Activated gamma-delta T cell treated with anti-CD3 and anti-CD28 coated beads, Interleukin-2, amount 50 U/mL, for 16 hours (primary cell): ENCODE results near the gene P3H2.

Source experiments
- DNase-seq: peaks from one replicate; pipeline ENCODE4 v3.0.0-alpha.2; 2020; ENCODE audit warnings: low read depth

P3H2 gene

DNA sequence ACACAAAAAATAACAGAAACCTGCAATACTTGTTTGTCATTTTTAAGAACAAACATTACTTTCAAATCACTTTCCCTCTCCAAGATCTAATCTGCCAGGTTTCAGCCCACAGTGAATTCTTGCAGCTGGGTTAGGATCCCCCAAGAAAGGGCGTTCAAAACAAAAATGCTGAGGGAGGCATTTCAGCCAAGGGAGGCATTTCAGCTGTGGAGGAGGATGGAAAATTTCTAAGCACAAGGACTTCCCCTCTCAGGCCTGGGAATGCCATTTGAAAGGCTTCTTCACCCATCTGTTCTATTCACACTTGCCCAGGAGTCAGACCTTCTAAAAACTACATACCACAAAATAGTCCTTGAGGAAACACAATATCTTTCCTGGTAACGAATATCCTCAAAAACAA lies 69.1 kb downstream of the P3H2 start:
- no peak for DNase-seq

DNA sequence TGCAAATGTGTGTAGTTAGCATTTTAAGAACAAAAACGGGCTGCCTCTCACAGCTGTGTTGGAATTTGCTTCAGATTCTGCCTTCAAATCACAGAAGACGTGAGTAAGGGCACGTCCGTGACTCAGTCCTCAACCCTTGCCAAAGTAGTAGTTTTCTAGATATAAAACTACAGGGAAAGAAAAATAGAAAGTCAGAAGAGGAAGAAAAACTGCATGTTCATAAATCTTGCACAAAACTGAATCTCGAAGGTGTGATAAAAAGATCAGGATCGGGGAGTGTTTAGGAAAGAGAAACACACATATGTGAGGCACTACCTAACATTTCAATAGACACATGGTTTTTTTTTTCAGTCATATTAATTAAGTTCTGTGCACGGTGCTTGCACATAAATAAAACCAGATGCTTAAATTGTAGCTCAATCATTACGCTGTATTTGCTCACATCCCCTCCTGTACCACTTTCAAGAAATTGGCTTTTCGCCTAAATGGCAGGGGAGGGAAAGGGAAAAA lies 71.7 kb downstream of the P3H2 start:
- no peak for DNase-seq

DNA sequence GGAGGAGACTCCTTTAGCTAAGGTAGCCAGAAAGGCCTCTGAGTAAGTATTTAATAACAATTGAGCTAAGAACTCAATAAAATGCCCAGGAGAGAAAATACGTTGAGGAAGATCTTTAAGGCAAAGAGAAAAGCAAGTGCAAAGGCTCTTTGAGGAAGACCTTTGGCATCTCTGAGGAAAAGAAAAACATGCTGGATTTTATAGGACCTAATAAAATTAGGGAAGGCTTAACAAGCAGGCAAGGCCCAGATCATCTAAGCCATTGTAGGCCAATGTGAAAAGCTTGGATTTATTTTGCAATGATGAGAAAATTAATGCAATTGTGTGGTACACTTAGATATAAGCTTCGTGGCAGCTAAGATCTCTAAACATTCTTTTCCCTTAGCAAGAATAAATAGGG lies 75.7 kb downstream of the P3H2 start:
- DNase-seq = no peak

DNA sequence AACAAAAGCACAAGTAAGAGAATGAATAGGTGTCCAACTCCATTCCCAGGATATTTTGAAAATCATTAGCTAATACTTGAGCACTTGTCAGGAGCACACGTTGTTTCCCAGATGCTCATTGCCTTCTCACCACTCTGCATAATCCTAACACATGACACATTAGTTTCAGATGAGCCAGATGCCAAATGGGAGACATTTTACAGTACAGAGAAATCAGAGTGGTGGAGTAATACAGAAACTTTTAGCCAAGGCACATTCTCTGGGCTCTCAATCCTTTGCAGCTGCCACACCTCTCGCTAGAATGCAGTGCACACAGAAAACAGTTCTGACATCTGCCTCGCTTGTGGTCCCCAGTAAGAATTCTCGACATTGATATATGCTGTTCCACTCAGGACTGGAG lies 76.6 kb downstream of the P3H2 start:
- DNase-seq = no peak

DNA sequence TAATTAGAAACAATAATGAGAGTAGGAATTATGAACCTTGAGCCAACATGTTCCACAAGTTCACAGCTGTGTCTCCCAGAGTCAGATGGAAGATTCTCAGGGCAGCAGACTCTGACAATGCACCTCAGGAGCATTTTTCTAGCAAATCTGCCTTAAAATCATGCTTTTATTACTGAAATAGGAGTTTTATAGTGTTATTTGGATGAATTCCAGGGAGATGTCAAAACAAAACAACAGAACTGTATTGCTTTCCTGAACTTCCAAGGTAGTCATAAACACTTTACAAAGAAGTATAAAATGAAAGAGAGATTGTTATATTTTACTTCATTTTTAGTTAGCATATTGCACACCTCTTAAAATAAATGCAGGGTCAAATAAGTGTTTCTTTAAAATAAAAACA lies 77.0 kb downstream of the P3H2 start:
- DNase-seq = no peak

DNA sequence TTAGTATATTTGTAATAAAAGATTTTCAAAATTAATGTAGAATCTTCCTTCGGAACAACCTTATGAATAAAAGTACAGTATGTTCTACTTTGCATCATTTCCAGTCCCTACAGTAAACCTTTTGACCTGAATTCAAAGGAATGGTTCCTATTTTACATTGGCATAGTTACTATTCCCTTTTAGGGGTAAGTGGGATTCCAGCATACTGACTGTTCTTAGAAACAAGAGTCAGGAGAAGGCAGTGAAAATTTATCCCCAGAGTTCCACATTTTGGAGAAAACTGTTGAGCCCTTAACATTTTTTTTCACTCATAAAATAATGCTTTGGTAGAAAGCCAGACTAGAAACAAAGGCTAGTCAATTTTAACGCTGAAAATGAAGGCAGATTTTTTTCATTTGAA lies 78.1 kb downstream of the P3H2 start:
- no peak for DNase-seq

DNA sequence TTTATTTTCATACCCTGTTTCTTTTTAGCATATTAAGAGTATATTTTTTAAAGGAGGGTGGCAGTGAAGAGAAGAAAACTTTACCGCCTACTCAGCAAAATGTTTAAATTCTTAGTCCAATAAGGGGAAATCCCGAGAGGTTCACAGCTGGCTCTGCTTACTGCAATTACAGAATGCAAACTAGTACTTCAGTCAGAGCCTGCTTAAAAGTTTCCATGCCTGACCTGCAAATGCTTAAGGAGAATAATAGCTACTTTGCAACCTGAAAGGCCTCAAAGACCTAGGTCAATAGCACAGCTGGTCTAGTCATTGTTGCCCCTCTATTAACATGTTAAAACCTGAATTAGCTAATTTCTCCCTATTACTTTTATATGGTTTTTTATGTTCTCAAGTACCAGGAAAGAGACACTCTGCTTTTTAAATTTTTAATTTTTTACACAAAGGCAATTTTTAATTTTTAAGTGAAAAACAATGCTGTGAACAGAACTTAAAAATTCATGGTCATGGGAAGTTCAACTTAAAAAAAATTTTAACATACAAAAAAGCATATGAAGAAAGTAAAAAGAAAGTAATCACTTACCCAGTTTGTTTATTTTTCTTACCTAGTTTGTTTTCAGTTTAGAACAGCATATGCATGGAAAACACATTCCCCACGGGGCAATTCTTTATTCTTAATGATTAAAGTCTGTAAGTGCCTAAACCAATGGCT lies 79.2 kb downstream of the P3H2 start:
- DNase-seq = no peak

DNA sequence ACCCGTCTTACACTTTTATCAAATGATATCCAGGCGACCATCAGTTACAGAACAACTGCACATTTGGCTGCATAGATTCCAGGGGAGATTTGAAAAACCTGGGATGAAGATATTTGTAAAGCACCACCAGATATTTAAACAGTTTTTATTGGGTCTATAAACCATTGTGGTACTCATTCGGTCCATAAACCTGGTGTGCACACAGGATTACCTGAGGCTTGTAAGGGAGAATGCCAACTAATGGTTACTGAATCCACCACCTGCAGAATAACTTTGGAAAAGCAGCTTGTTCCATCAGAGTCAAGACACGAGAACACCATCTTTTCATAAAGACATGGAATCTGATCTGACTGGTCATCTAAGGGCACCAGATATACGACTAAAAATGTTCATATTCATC lies 80.6 kb downstream of the P3H2 start:
- no peak for DNase-seq

DNA sequence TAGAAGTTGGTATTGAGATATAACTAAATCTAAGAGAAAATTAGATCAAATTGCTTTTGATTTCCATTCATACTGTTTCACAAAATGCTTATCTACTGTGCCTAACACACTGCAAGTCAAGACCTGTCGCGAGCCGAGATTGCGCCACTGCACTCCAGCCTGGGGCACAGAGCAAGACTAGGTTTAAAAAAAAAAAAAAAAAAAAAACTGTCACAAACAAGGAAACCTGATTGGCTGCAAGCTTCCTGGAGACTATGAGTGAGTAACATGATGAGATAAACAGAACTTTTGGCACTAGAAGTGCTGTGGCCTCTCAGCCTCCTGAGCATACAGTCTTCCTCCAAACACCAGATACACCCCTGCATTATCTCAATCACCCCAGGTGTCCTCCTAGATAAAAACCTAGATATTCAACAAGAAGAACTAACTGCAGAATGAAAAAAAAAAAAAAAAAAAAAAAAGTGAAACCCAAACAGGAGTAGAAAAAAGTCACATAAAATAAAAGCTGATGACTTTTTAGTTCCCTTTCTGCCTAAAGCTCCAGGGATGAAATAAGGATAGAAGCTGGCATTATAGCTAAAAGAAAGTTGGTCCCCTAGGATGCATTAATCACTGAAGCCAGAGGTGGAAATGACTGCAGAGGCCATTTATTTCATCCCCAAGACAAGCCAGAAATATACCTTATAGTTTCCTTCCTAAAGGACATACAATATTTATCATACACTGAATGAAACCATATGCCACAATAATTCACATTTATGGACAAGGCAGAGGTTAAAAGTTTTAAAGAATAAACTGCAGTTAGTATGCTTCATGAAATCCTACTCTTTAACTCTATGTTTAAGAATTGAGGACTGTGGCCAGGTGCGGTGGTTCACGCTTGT lies 82.4 kb downstream of the P3H2 start:
- no peak for DNase-seq

DNA sequence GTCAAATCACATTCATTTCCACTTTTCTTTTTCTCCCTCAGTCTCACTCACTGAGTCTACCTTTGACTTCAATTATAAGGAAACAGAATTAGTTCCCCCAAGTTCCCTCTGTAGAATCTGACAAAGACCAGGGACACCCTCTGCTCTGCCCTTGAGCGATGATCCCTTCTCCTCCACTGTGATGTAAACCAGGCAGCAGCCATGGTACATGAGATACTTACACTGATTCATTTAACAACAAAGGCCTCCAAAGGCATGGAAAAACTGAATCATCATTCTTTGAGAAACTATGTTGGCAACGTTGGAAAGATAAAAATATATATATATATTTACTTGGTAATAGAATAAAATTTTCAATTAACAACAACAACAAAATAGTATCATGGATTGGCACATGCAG lies 84.1 kb downstream of the P3H2 start:
- no peak for DNase-seq

DNA sequence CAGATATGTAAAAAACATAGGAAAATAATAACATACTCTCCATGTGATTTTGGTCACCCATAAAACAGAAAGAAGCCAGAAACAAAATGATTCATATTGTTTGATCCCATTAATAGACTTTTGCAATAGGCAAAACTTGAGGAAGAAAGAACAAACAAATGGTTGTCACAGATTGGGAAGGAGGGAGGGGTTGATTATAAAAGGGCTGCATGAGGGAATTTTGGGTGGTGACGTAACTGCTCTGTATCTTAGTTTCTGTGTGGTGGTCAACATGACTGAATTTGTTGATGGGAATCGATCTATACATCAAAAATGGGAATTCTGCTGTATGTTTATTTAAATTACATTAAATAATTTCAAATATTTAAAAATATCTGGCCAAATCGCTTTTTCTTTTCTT lies 86.3 kb downstream of the P3H2 start:
- DNase-seq = no peak

DNA sequence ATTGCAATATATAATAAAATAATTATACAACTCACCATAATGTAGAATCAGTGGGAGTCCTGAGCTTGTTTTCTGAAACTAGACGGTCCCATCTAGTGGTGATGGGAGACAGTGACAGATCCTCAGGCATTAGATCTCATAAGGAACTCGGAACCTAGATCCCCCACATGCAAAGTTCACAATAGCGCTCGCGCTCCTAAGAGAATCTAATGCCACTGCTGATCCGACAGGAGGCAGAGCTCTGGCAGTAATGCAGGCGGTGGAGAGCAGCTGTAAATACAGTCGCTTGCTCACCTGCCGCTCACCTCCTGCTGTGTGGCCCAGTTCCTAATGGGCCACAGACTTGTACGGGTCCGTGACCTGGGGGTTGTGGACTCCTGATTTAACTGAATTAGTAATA lies 87.8 kb downstream of the P3H2 start:
- DNase-seq = no peak

DNA sequence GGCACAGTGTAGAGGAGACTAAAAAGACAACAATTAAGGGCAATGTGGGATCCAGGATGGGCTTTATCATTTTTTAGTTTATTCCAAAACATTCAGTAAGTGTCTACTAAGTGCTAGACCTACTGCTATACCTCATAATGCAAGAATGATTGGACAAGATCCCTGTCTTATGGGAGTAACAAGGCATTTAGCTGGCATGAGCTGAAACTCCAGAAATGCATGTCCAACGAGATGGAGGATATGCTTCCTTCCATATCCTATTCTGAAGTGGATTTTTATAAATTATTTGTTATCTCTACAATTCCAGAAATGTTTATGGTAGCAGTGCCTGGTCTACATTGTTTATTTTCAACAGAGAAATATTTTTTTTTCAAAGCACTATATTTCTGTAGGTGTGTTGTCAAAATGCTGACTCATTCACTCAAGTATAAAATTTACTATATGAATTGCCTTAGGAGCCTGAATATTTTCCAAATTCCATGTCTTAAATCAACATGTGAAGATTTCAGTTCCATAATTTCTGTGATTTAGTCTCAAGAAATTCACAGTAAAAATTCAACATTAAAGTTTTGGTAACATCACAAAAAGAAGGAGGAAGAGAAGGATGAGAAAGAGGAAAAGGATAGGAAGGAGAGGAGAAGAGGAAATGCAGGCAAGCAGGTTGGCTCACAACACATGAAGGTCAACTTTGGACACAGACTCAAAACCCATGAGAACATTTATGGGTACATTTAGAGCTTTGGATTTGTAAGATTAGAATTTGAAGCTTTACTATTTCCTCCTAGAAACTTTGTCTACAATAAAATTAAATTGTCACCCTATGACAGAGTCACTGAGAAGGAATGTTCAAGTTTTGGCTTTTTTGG lies 88.6 kb downstream of the P3H2 start:
- no peak for DNase-seq

DNA sequence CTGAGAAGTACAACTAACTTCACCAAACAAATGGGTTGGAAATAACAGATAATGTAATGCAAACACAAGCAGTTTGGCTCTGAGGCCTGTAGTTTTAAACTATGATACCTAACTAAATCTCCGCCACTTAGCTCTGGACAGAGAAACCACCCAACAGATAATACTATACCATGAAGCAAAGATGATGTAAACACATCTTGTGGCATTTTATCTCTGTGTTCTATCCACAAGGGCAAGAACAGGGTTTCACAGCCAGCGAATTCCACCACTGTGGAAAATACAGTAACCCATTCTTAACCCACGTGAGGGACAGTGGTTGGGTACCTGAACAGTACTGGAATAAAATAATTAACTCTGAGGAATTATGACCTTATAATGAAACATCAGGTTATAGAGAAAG lies 93.6 kb downstream of the P3H2 start:
- no peak for DNase-seq

DNA sequence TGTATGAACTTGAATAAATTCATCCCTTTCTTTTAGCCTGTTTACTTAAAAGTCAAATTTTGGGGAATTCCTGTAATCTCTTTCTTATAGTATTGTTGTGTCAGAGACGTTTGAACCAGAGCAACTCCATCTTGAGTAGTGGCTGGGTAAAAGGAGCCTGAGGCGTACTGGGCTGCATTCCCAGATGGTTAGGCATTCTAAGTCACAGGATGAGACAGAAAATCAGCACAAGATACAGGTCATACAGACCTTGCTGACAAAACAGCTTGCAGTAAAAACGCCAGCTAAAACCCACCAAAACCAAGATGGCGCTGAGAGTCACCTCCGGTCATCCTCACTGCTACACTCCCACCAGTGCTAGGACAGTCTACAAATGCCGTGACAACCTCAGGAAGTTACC lies 94.5 kb downstream of the P3H2 start:
- no peak for DNase-seq

DNA sequence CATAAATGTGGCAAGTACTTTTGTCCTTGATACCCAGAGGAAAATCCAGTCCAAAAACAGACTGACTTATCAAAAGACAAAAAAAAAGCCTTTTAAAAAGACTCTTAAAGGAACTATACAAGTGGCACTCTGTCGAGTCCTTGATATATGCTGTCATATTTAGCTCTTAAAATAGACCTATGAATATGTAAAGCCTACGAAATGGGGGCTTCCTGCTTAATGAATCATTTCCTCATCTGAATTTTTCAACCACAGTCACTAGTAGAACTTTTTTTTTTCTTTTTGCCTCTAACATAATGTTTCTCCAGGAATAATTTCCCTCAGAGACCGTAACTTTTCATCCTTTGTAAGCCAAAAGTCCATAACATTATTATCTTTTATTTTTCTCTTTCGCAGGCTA lies 95.8 kb downstream of the P3H2 start:
- no peak for DNase-seq

DNA sequence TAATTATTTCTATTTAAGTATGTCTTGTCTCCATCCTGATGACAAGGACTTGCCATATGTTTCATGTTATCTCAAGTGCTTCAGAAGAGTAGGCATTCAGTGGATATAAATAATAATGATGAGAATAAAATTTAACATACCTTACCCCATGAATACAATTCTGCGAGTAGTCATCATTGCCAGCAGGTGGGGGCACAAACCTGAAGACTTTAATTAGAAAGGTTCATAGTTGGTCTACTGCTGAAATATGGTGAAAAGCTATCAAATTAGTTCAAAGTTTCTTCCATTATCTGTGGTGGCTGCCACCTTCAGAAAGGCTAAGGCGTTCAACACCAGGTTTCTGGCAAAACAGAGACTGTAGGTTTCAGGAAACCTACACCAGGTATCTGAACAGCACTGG lies 100.9 kb downstream of the P3H2 start:
- DNase-seq = no peak

DNA sequence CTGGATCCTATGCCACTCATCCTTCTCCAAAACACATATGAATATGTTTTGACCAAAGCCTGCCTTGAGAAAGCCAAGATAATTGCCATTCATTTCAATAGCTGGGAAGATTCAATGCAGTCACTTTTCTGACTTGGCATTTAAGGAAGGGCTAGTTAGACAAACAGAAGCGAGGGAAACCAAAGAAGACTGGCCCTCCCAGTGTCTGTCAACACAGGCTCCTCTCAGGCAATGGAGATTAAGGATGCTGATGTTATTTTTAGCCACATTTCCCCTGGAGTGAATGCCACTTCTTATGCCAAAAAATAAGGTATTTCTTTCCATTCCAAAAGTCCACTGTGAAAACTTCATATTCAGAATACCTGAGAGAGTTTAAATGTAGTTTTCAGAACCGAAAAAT lies 101.7 kb downstream of the P3H2 start:
- DNase-seq = no peak

DNA sequence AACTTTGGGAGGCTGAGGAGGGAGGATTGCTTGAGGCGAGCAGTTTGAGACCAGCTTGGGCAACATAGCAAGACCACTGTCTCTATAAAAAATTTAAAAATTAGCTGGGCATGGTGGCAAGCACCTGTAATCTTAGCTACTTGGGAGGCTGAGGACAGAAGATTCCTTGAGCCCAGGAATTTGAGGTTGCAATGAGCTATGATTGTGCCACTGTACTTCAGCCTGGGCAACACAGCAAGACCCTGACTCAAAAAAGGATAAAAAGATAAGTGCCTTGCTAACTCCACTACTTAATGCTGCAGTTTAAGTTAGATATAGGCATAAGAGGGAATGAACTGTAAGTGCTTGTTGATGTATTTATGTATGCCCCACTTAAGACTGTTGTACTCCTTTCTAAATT lies 102.2 kb downstream of the P3H2 start:
- DNase-seq = no peak

DNA sequence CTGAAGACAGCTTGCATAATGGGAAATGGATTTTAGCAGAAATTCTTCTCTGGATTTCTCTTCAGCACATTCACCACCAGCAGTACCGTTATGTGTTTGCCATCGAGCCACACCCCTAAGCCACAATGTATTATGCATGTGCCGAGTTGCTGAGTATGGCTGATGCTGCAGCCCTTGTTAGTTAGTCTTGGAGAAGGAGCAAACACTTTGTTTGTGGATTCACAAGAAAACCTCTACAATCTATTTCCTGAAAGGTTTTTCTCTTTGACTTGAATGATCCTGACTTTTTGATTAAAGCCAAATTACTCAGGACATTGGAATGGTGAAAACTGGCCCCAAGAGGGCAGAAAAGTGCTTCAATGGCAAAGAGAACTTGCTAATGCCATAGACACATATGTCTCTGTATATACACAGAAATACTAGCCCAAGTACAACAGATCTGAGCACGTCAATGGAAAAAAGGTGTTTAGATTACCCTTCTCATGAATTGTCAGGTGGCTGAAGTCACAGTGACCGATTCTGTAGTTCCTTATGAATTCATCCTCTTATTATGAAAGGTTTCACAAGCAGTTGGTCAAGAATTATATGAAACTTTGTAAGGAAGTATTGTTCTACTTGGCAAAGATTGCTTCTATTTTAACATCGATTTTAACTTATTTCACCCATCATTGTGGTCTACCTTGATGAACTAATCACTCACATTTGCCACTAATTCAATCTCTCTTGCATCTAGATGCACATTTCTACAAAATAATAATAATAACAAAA lies 103.0 kb downstream of the P3H2 start:
- DNase-seq = no peak

DNA sequence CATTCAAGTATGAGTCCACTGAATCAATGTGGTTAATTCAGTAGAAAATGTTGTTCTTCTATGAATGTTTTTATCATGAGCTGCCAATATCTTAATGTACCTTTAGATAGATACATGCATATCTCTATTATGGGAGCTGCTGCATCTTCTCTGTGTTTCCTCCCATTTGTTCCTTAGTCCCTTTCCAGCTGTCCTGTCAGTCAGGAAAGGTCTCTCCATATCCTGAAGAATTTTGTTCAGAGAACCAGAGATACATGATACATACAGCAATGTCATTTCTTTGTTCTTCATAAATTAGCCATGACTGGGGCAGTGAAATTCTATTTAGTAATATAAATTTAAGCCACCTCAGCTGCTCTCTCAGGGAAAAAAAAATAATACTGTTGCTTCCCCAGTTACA lies 103.7 kb downstream of the P3H2 start:
- DNase-seq = no peak

DNA sequence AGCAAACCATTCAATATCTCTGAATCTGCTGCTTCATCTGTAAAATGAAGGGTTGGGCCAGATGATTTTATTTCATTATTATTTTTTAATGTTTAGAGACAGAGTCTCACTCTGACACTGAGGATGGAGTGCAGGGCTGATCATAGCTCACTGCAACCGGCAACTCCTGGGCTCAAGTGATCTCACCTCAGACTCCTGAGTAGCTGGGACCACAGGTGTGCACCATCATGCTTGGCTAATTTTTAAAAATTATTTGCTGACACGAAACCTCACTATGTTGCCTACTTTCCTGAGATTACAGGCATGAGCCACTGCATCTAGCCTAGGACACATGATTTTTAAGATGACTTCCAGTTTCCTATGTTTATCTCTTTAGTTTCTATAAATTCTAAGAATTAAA lies 105.8 kb downstream of the P3H2 start:
- DNase-seq = no peak
